ENCODE results near the gene MYRFL.

Gene MYRFL

GRCh38 chr12:69969011-69969410, 144.0 kb downstream of the MYRFL start:
- H4K91ac ChIP-seq (ENCODE audit: low read length): no peak overlapping the region
- H3K27me3 ChIP-seq (ENCODE audit: control insufficient read depth in 1 of 2, insufficient read depth in 1 of 2, low read length in 2 of 2): no peaks in the 10 kb centered on the region
- no peaks in the 10 kb centered on the region for H3K9me3 ChIP-seq (ENCODE audit: control insufficient read depth, low read length)
- H3K4me2 ChIP-seq (ENCODE audit: low read length, poor library complexity, severe bottlenecking): no peak overlapping the region
- no peak overlapping the region for H2BK15ac ChIP-seq (ENCODE audit: low read depth, poor library complexity, severe bottlenecking)
- 96% methylated on average over 3 of the region's 3 CpGs for WGBS
- H3K4ac ChIP-seq (ENCODE audit: low read depth in 1 of 2, low read length in 2 of 2): no peak overlapping the region
- DNase-seq: no peak
- no peak overlapping the region for H3K18ac ChIP-seq (ENCODE audit: low read depth in 1 of 2, low read length in 2 of 2)
- H3K79me1 ChIP-seq (replicated peaks; ENCODE audit: low read length, poor library complexity, severe bottlenecking): no peaks in the 10 kb centered on the region
- H3K9ac ChIP-seq (ENCODE audit: low read length): no peak overlapping the region
- no peak overlapping the region for H2AFZ ChIP-seq (ENCODE audit: low read depth, low read length)
- H2BK5ac ChIP-seq (ENCODE audit: low read depth, low read length, poor library complexity, severe bottlenecking): no peak overlapping the region
- H3K4me1 ChIP-seq (ENCODE audit: control insufficient read depth, insufficient read depth, low read depth, low read length): peaks cover 1% of the 10 kb centered on the region
- H2BK120ac ChIP-seq (ENCODE audit: low read depth, low read length): no peak overlapping the region
- no peak overlapping the region for H3K4me3 ChIP-seq (ENCODE audit: insufficient read depth in 1 of 2, low read depth in 1 of 2, low read length in 2 of 2)
- no peak overlapping the region for H3K27ac ChIP-seq (ENCODE audit: low read length, poor library complexity, severe bottlenecking)
- H3K36me3 ChIP-seq (ENCODE audit: control insufficient read depth in 1 of 2, insufficient read depth in 2 of 2, low read depth in 1 of 2, low read length in 2 of 2): no peaks in the 10 kb centered on the region
- peak overlapping the region in 1 of 2 experiments; percentile 59 for H3K14ac ChIP-seq (ENCODE audit: low read length in 2 of 2)
- H3K23ac ChIP-seq (ENCODE audit: low read length in 2 of 2): no peak overlapping the region
- no peak overlapping the region for H2AK5ac ChIP-seq (ENCODE audit: low read length, severe bottlenecking)
- H2BK12ac ChIP-seq (ENCODE audit: low read length in 2 of 2): no peak overlapping the region
- H4K8ac ChIP-seq (ENCODE audit: low read length): no peak overlapping the region

- Histone ChIP-seq H4K8ac (ENCODE audit: low read length) (no peak overlapping the region), H2AFZ (ENCODE audit: low read depth, low read length) (no peak overlapping the region), H3K9ac (ENCODE audit: low read length) (no peak overlapping the region), H3K9me3 (ENCODE audit: control insufficient read depth, low read length) (no peaks in the 10 kb centered on the region), H2BK120ac (ENCODE audit: low read depth, low read length) (no peak overlapping the region), H3K27ac (ENCODE audit: low read length, poor library complexity, severe bottlenecking) (no peak overlapping the region), H2BK12ac (ENCODE audit: low read length in 2 of 2) (no peak overlapping the region), H3K14ac (ENCODE audit: low read length in 2 of 2) (no peak overlapping the region), H2BK5ac (ENCODE audit: low read depth, low read length, poor library complexity, severe bottlenecking) (no peak overlapping the region), H3K79me1 (replicated peaks; ENCODE audit: low read length, poor library complexity, severe bottlenecking) (no peaks in the 10 kb centered on the region), H3K4me1 (ENCODE audit: control insufficient read depth, insufficient read depth, low read depth, low read length) (no peaks in the 10 kb centered on the region), H2AK5ac (ENCODE audit: low read length, severe bottlenecking) (no peak overlapping the region), H3K4me3 (ENCODE audit: insufficient read depth in 1 of 2, low read depth in 1 of 2, low read length in 2 of 2) (no peak overlapping the region), H3K4ac (ENCODE audit: low read depth in 1 of 2, low read length in 2 of 2) (no peak overlapping the region), H3K23ac (ENCODE audit: low read length in 2 of 2) (no peak overlapping the region), H3K36me3 (ENCODE audit: control insufficient read depth in 1 of 2, insufficient read depth in 2 of 2, low read depth in 1 of 2, low read length in 2 of 2) (no peaks in the 10 kb centered on the region), H3K4me2 (ENCODE audit: low read length, poor library complexity, severe bottlenecking) (no peak overlapping the region), H4K91ac (ENCODE audit: low read length) (no peak overlapping the region), H3K27me3 (ENCODE audit: control insufficient read depth in 1 of 2, insufficient read depth in 1 of 2, low read length in 2 of 2) (no peaks in the 10 kb centered on the region), H2BK15ac (ENCODE audit: low read depth, poor library complexity, severe bottlenecking) (no peak overlapping the region), H3K18ac (ENCODE audit: low read depth in 1 of 2, low read length in 2 of 2) (no peak overlapping the region)
- 93% methylated on average over 7 of the region's 7 CpGs for WGBS
- DNase-seq: no peak
These were observed 147.1 kb downstream of the MYRFL start for GRCh38 chr12:69972136-69972535.

- H4K8ac ChIP-seq (ENCODE audit: low read length): no peak overlapping the region
- H3K9me3 ChIP-seq (ENCODE audit: control insufficient read depth, low read length): no peaks in the 10 kb centered on the region
- no peak overlapping the region for H2BK15ac ChIP-seq (ENCODE audit: low read depth, poor library complexity, severe bottlenecking)
- no peak overlapping the region for H3K14ac ChIP-seq (ENCODE audit: low read length in 2 of 2)
- H4K91ac ChIP-seq (ENCODE audit: low read length): no peak overlapping the region
- no peak overlapping the region for H3K27ac ChIP-seq (ENCODE audit: low read length, poor library complexity, severe bottlenecking)
- H3K23ac ChIP-seq (ENCODE audit: low read length in 2 of 2): no peak overlapping the region
- no peak overlapping the region for H2AFZ ChIP-seq (ENCODE audit: low read depth, low read length)
- no peak overlapping the region for H3K4me3 ChIP-seq (ENCODE audit: insufficient read depth in 1 of 2, low read depth in 1 of 2, low read length in 2 of 2)
- 100% methylated on average over 5 of the region's 6 CpGs for WGBS
- DNase-seq: no peak
- H2BK5ac ChIP-seq (ENCODE audit: low read depth, low read length, poor library complexity, severe bottlenecking): no peak overlapping the region
- no peaks in the 10 kb centered on the region for H3K79me1 ChIP-seq (replicated peaks; ENCODE audit: low read length, poor library complexity, severe bottlenecking)
- no peak overlapping the region for H3K9ac ChIP-seq (ENCODE audit: low read length)
- no peaks in the 10 kb centered on the region for H3K4me1 ChIP-seq (ENCODE audit: control insufficient read depth, insufficient read depth, low read depth, low read length)
- no peaks in the 10 kb centered on the region for H3K27me3 ChIP-seq (ENCODE audit: control insufficient read depth in 1 of 2, insufficient read depth in 1 of 2, low read length in 2 of 2)
- H3K18ac ChIP-seq (ENCODE audit: low read depth in 1 of 2, low read length in 2 of 2): no peak overlapping the region
- H2BK120ac ChIP-seq (ENCODE audit: low read depth, low read length): no peak overlapping the region
- H3K4me2 ChIP-seq (ENCODE audit: low read length, poor library complexity, severe bottlenecking): no peak overlapping the region
- H3K36me3 ChIP-seq (ENCODE audit: control insufficient read depth in 1 of 2, insufficient read depth in 2 of 2, low read depth in 1 of 2, low read length in 2 of 2): no peaks in the 10 kb centered on the region
- no peak overlapping the region for H2BK12ac ChIP-seq (ENCODE audit: low read length in 2 of 2)
- H3K4ac ChIP-seq (ENCODE audit: low read depth in 1 of 2, low read length in 2 of 2): no peak overlapping the region
- H2AK5ac ChIP-seq (ENCODE audit: low read length, severe bottlenecking): no peak overlapping the region
These were observed 153.0 kb downstream of the MYRFL start for GRCh38 chr12:69978020-69978419.

GRCh38 chr12:69981881-69982475, 157.0 kb downstream of the MYRFL start:
- Histone ChIP-seq H2AFZ (ENCODE audit: low read depth, low read length) (no peak overlapping the region), H3K4me3 (ENCODE audit: insufficient read depth in 1 of 2, low read depth in 1 of 2, low read length in 2 of 2) (no peak overlapping the region), H3K18ac (ENCODE audit: low read depth in 1 of 2, low read length in 2 of 2) (no peak overlapping the region), H2BK5ac (ENCODE audit: low read depth, low read length, poor library complexity, severe bottlenecking) (no peak overlapping the region), H3K27me3 (ENCODE audit: control insufficient read depth in 1 of 2, insufficient read depth in 1 of 2, low read length in 2 of 2) (no peaks in the 10 kb centered on the region), H3K27ac (ENCODE audit: low read length, poor library complexity, severe bottlenecking) (no peak overlapping the region), H4K8ac (ENCODE audit: low read length) (no peak overlapping the region), H3K4me2 (ENCODE audit: low read length, poor library complexity, severe bottlenecking) (no peak overlapping the region), H2BK15ac (ENCODE audit: low read depth, poor library complexity, severe bottlenecking) (no peak overlapping the region), H3K9ac (ENCODE audit: low read length) (no peak overlapping the region), H4K91ac (ENCODE audit: low read length) (no peak overlapping the region), H3K4ac (ENCODE audit: low read depth in 1 of 2, low read length in 2 of 2) (no peak overlapping the region), H3K79me1 (replicated peaks; ENCODE audit: low read length, poor library complexity, severe bottlenecking) (no peaks in the 10 kb centered on the region), H2AK5ac (ENCODE audit: low read length, severe bottlenecking) (no peak overlapping the region), H3K4me1 (ENCODE audit: control insufficient read depth, insufficient read depth, low read depth, low read length) (no peaks in the 10 kb centered on the region), H3K14ac (ENCODE audit: low read length in 2 of 2) (no peak overlapping the region), H2BK120ac (ENCODE audit: low read depth, low read length) (no peak overlapping the region), H2BK12ac (ENCODE audit: low read length in 2 of 2) (no peak overlapping the region), H3K36me3 (ENCODE audit: control insufficient read depth in 1 of 2, insufficient read depth in 2 of 2, low read depth in 1 of 2, low read length in 2 of 2) (no peaks in the 10 kb centered on the region), H3K23ac (ENCODE audit: low read length in 2 of 2) (no peak overlapping the region), H3K9me3 (ENCODE audit: control insufficient read depth, low read length) (no peaks in the 10 kb centered on the region)
- WGBS: 100% methylated on average over 2 of the region's 5 CpGs
- no peak for DNase-seq
